ENCODE data around the gene SCGN. TPM values are rescaled to one million over a fixed set of nuclear protein-coding genes. Genes with fewer than 3 reads are reported as not detected.

SCGN gene
- total and polyA plus RNA-seq, 9 of the 15 experiments (the other 6 are each of a cell fraction or from before 2014, with no cell fraction given) = not detected

DNA sequence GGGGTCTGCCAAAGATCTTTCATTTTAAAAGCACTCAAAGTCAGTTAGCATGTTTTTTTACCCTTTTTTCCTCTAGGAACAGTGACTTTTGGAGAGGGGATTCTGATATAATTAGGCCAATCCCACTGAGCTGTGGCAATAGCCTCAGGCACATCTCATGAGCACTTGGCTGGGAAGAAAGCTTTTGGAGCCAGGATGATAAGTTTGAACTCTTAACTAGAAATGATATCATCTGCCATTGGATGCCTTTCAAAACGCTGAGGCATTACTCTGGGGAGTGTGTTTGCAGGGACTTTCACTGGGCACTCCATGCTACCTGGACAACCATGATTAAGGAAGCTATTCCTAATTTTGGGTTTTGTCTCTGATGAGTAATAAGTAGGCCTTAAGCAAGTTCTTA, 3.7 kb downstream of the SCGN start (continued):
- TF ChIP-seq, protein P1, sequence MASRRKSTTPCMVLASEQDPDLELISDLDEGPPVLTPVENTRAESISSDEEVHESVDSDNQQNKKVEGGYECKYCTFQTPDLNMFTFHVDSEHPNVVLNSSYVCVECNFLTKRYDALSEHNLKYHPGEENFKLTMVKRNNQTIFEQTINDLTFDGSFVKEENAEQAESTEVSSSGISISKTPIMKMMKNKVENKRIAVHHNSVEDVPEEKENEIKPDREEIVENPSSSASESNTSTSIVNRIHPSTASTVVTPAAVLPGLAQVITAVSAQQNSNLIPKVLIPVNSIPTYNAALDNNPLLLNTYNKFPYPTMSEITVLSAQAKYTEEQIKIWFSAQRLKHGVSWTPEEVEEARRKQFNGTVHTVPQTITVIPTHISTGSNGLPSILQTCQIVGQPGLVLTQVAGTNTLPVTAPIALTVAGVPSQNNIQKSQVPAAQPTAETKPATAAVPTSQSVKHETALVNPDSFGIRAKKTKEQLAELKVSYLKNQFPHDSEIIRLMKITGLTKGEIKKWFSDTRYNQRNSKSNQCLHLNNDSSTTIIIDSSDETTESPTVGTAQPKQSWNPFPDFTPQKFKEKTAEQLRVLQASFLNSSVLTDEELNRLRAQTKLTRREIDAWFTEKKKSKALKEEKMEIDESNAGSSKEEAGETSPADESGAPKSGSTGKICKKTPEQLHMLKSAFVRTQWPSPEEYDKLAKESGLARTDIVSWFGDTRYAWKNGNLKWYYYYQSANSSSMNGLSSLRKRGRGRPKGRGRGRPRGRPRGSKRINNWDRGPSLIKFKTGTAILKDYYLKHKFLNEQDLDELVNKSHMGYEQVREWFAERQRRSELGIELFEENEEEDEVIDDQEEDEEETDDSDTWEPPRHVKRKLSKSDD (conservative IDR thresholded peaks at IDR 0.05; ENCODE audit: low read length) = no peak
- no peak for TF ChIP-seq ZNF165 (CRISPR knock-in tag; IDR thresholded peaks at IDR 0.05; ENCODE audit: borderline replicate concordance)
- no peak for TF ChIP-seq ETV6 (IDR thresholded peaks at IDR 0.05; ENCODE audit: borderline replicate concordance in 1 of 2, low read depth in 2 of 2, low read length in 1 of 2)
- TF ChIP-seq ETV6 (CRISPR knock-in tag; IDR thresholded peaks at IDR 0.05; ENCODE audit: borderline replicate concordance) = no peak
- TF ChIP-seq, protein P2, sequence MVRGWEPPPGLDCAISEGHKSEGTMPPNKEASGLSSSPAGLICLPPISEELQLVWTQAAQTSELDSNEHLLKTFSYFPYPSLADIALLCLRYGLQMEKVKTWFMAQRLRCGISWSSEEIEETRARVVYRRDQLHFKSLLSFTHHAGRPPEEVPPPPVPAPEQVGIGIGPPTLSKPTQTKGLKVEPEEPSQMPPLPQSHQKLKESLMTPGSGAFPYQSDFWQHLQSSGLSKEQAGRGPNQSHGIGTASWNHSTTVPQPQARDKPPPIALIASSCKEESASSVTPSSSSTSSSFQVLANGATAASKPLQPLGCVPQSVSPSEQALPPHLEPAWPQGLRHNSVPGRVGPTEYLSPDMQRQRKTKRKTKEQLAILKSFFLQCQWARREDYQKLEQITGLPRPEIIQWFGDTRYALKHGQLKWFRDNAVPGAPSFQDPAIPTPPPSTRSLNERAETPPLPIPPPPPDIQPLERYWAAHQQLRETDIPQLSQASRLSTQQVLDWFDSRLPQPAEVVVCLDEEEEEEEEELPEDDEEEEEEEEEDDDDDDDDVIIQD (CRISPR knock-in tag; IDR thresholded peaks at IDR 0.05) = no peak
- no peak for TF ChIP-seq BHLHE40 (IDR thresholded peaks at IDR 0.05; ENCODE audit: low read length)
- TF ChIP-seq NR2F6 (CRISPR knock-in tag; IDR thresholded peaks at IDR 0.05) = no peak
- TF ChIP-seq POLR2A (conservative IDR thresholded peaks at IDR 0.05) = no peak
- TF ChIP-seq NCOA6 (IDR thresholded peaks at IDR 0.05) = no peak
- TF ChIP-seq HNRNPLL (IDR thresholded peaks at IDR 0.05; ENCODE audit: low read depth, low read length, poor library complexity, severe bottlenecking) = no peak

Measured in K562 (cell line).